IMR-90 (cell line): ENCODE results near the gene RPS6KA5.

Source experiments
- BHLHE40 ChIP-seq: fragments of 150-350 bp; IDR thresholded peaks from 2 replicates; pipeline ENCODE4 v1.6.1; 2016; ENCODE audit warnings: mild to moderate bottlenecking, low read depth, low read length
- CEBPB ChIP-seq: IDR thresholded peaks from 2 replicates; pipeline ENCODE4 v1.6.1; 2012; ENCODE audit warnings: low read depth, low read length, improper control_type of control experiment
- CHD1 ChIP-seq: IDR thresholded peaks from 2 replicates; pipeline ENCODE4 v1.6.1; 2012; ENCODE audit warnings: low read depth, low read length, improper control_type of control experiment
- FOS ChIP-seq: fragments of 150-350 bp; IDR thresholded peaks from 2 replicates; pipeline ENCODE4 v1.6.1; 2016; ENCODE audit warnings: low read depth, low read length
- MXI1 ChIP-seq: IDR thresholded peaks from 2 replicates; pipeline ENCODE4 v1.6.1; 2012; ENCODE audit warnings: low read depth, mild to moderate bottlenecking, low read length, moderate library complexity, borderline replicate concordance
- NFE2L2 ChIP-seq: fragments of 150-350 bp; IDR thresholded peaks from 2 replicates; pipeline ENCODE4 v1.6.1; 2016; ENCODE audit warnings: low read depth, mild to moderate bottlenecking, low read length
- POLR2A ChIP-seq: IDR thresholded peaks from 2 replicates; pipeline ENCODE4 v1.6.1; 2012; ENCODE audit warnings: mild to moderate bottlenecking, low read depth, low read length
- RAD21 ChIP-seq: IDR thresholded peaks from 2 replicates; pipeline ENCODE4 v1.6.1; 2012; ENCODE audit warnings: low read length, improper control_type of control experiment
- RCOR1 ChIP-seq: IDR thresholded peaks from 2 replicates; pipeline ENCODE4 v1.6.1; 2012; ENCODE audit warnings: mild to moderate bottlenecking, low read length, improper control_type of control experiment; ENCODE audit not compliant: insufficient replicate concordance
- RFX5 ChIP-seq: IDR thresholded peaks from 2 replicates; pipeline ENCODE4 v1.8.0; 2012; ENCODE audit warnings: low read depth, mild to moderate bottlenecking, low read length, moderate library complexity
- SMC3 ChIP-seq: fragments of 150-350 bp; IDR thresholded peaks from 2 replicates; pipeline ENCODE4 v1.6.1; 2016; ENCODE audit warnings: low read depth, mild to moderate bottlenecking, antibody characterized with exemption, low read length, moderate library complexity
- USF2 ChIP-seq: fragments of 150-350 bp; IDR thresholded peaks from 2 replicates; pipeline ENCODE4 v1.6.1; 2017; ENCODE audit warnings: mild to moderate bottlenecking, antibody characterized with exemption, low read length, low read depth
- TF ChIP-seq, protein P1 (sequence below): conservative IDR thresholded peaks from 2 replicates; pipeline ENCODE4 v1.5.1; 2012; ENCODE audit warnings: mild to moderate bottlenecking, low read depth, low read length, improper control_type of control experiment
- TF ChIP-seq, protein P2 (sequence below): fragments of 150-350 bp; IDR thresholded peaks from 2 replicates; pipeline ENCODE4 v1.6.1; 2016; ENCODE audit warnings: low read depth, mild to moderate bottlenecking, low read length, moderate library complexity, borderline replicate concordance

GRCh38 chr14:90814806-90815571 lies 245.5 kb downstream of the RPS6KA5 start:
- TF ChIP-seq RCOR1 (no peak), USF2 (no peak), POLR2A (no peak), CHD1 (no peak), NFE2L2 (no peak), RAD21 (no peak), FOS (no peak), BHLHE40 (no peak), SMC3 (no peak), MXI1 (no peak), RFX5 (no peak), CEBPB (no peak)
- TF ChIP-seq, protein P1, sequence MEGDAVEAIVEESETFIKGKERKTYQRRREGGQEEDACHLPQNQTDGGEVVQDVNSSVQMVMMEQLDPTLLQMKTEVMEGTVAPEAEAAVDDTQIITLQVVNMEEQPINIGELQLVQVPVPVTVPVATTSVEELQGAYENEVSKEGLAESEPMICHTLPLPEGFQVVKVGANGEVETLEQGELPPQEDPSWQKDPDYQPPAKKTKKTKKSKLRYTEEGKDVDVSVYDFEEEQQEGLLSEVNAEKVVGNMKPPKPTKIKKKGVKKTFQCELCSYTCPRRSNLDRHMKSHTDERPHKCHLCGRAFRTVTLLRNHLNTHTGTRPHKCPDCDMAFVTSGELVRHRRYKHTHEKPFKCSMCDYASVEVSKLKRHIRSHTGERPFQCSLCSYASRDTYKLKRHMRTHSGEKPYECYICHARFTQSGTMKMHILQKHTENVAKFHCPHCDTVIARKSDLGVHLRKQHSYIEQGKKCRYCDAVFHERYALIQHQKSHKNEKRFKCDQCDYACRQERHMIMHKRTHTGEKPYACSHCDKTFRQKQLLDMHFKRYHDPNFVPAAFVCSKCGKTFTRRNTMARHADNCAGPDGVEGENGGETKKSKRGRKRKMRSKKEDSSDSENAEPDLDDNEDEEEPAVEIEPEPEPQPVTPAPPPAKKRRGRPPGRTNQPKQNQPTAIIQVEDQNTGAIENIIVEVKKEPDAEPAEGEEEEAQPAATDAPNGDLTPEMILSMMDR, result no peak
- TF ChIP-seq, protein P2, sequence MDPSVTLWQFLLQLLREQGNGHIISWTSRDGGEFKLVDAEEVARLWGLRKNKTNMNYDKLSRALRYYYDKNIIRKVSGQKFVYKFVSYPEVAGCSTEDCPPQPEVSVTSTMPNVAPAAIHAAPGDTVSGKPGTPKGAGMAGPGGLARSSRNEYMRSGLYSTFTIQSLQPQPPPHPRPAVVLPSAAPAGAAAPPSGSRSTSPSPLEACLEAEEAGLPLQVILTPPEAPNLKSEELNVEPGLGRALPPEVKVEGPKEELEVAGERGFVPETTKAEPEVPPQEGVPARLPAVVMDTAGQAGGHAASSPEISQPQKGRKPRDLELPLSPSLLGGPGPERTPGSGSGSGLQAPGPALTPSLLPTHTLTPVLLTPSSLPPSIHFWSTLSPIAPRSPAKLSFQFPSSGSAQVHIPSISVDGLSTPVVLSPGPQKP, result no peak
